ENCODE data around the gene SAFB2. TPM values are rescaled to one million over a fixed set of nuclear protein-coding genes. Genes with fewer than 3 reads are reported as not detected.

Gene SAFB2
- total and polyA plus RNA-seq, 11 donors, result 14.2 to 56.7 (median 44.2) TPM

DNA sequence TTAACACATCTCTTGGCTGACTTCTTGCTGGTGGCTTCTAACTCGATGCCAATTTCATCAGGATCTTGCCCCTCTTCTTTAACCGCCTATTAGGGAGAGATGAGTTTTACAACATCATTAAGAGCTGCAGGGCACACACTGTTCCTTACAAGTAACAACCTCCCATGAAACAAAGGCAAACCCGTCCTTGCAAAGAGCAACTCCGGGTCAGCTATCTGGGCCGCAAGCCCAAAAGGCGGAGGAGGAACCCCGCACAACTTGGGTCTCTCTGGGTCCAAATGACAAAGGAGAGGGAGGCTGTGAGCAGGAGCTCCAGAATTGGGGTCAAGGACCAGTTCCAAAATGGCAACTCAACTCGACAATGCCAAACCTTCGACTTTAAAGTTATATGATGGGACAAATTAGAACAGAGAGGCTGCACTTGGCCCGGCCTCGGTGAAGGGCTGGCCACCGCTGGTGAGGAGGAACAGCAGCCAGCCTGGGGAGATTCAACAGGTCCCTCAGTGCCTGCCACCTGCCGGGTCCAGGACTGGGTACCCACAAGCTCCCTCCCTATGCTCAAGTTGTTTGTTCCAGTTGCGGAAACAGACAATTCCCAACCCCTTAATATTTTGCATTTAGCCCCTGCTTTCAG is 1.1 kb downstream of the SAFB2 start:
- H3K9me3 ChIP-seq, result no peaks in the 10 kb centered on the region
- intact Hi-C loops (cut with DNase I), result loop anchor here in 4 of 10 donors (5.0 to 10.0 kb wide), 4 partner anchors 53 to 171 kb away; partner anchors contain the start of genes DUS3L (in 1 of the 4), HSD11B1L (in 1 of the 4), MICOS13 (in 1 of the 4) and RPL36 (in 1 of the 4)
- ATAC-seq (no peak), DNase-seq (no peak)
- H3K4me3 ChIP-seq, result peak overlapping the region; percentile 84 to 99 (median 96)
- 13 to 21% (median 16%) methylated on average over 14 of the region's 14 CpGs for WGBS, 4 donors
- H3K27me3 ChIP-seq, result no peaks in the 10 kb centered on the region
- TF ChIP-seq, protein P1, sequence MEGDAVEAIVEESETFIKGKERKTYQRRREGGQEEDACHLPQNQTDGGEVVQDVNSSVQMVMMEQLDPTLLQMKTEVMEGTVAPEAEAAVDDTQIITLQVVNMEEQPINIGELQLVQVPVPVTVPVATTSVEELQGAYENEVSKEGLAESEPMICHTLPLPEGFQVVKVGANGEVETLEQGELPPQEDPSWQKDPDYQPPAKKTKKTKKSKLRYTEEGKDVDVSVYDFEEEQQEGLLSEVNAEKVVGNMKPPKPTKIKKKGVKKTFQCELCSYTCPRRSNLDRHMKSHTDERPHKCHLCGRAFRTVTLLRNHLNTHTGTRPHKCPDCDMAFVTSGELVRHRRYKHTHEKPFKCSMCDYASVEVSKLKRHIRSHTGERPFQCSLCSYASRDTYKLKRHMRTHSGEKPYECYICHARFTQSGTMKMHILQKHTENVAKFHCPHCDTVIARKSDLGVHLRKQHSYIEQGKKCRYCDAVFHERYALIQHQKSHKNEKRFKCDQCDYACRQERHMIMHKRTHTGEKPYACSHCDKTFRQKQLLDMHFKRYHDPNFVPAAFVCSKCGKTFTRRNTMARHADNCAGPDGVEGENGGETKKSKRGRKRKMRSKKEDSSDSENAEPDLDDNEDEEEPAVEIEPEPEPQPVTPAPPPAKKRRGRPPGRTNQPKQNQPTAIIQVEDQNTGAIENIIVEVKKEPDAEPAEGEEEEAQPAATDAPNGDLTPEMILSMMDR (IDR thresholded peaks at IDR 0.05), result no peak
- no peak for TF ChIP-seq POLR2A (IDR thresholded peaks at IDR 0.05)
- H3K36me3 ChIP-seq, result peaks cover 0 to 66% (median 58%) of the 10 kb centered on the region in 9 donors
- H3K4me1 ChIP-seq, result peaks cover 14 to 73% (median 57%) of the 10 kb centered on the region in 12 donors
- peak overlapping the region; percentile 92 to 98 (median 94) for H3K27ac ChIP-seq

DNA sequence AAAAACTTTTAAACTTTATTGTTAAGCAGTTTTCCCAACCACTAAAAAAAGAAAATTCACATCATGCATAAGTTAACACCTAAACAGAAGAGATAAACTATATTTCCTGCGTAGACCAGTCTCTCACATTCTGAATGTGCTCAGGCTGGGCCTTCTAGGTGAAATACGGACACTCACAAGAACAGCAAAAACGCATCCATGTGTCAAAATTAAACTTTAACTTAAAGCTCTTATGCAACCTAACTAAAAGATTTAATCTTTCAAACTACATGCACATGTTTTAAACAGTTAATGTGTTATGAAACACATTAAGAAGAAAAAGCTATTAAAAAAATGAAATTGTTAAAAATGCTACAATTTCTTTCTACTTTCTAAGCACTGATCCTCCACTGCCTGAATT is 2.6 kb downstream of the SAFB2 start:
- H3K27ac ChIP-seq, result no peak overlapping the region
- TF ChIP-seq, protein P1 (IDR thresholded peaks at IDR 0.05), result no peak
- TF ChIP-seq POLR2A (IDR thresholded peaks at IDR 0.05), result no peak
- H3K9me3 ChIP-seq, result no peaks in the 10 kb centered on the region
- intact Hi-C loops (cut with DNase I), result loop anchor here in 4 of 10 donors (5.0 to 10.0 kb wide), 4 partner anchors 55 to 172 kb away; partner anchors contain the start of genes DUS3L (in 1 of the 4), HSD11B1L (in 1 of the 4), MICOS13 (in 1 of the 4) and RPL36 (in 1 of the 4)
- ATAC-seq (no peak), DNase-seq (no peak)
- peaks cover 11 to 58% (median 43%) of the 10 kb centered on the region in 12 donors for H3K4me1 ChIP-seq
- peak overlapping the region in 1 of 12 donors; percentile 98 for H3K4me3 ChIP-seq
- peaks cover 0 to 66% (median 58%) of the 10 kb centered on the region in 9 donors for H3K36me3 ChIP-seq
- WGBS, 4 donors, result 71 to 76% (median 73%) methylated on average over 3 of the region's 3 CpGs
- no peaks in the 10 kb centered on the region for H3K27me3 ChIP-seq

DNA sequence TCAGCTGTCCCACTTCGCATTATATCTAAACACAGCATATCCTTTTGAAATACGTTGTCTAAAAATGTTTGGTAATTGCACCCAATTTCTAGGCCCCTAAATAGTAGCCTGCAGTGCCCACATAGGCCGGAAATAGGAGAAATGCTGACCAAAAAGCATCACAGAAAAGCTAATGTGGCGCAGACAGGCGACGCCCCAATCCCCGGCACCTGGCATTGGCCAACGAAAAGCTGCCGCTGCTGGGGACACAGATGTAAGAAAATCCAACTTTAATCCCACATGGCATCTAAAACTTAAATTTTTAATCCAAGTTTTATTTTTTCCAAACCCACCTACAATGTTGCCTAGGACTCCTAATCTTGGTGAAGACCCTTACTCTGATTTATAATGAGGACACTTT is 4.0 kb downstream of the SAFB2 start:
- TF ChIP-seq, protein P1 (IDR thresholded peaks at IDR 0.05), result no peak
- no peak for TF ChIP-seq POLR2A (IDR thresholded peaks at IDR 0.05)
- ATAC-seq (no peak), DNase-seq (no peak)
- H3K36me3 ChIP-seq, result peaks cover 0 to 79% (median 70%) of the 10 kb centered on the region in 9 donors
- 66 to 79% (median 68%) methylated on average over 9 of the region's 9 CpGs for WGBS, 4 donors
- H3K9me3 ChIP-seq, result no peaks in the 10 kb centered on the region
- H3K4me1 ChIP-seq, result peaks cover 8 to 49% (median 34%) of the 10 kb centered on the region in 12 donors
- H3K4me3 ChIP-seq, result no peak overlapping the region
- intact Hi-C loops (cut with DNase I), result no loop called here
- H3K27me3 ChIP-seq, result no peaks in the 10 kb centered on the region
- peak overlapping the region in 1 of 12 donors; percentile 46 for H3K27ac ChIP-seq

DNA sequence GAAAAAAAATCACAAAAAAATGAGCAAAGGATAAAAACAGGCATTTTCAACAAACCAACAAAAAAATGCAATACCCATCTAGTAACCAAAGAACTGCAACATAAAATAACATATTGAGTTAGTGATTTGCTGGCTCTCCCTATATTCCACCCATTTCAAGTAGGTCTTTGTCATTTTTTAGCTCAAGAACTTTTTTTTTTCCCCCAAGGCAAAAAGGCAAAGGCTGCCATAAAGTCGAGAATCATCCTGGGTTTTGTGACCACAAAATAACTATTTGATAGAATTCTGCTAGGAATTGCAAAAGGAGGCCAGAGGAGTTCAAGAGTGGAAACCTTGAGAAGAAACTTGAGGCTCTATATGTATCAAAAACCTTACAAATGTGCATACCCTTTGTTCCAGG is 5.5 kb downstream of the SAFB2 start:
- H3K4me3 ChIP-seq, result no peak overlapping the region
- no peak for TF ChIP-seq POLR2A (IDR thresholded peaks at IDR 0.05)
- TF ChIP-seq, protein P1 (IDR thresholded peaks at IDR 0.05), result no peak
- H3K4me1 ChIP-seq, result peaks cover 8 to 57% (median 34%) of the 10 kb centered on the region in 12 donors
- peaks cover 4 to 94% (median 85%) of the 10 kb centered on the region in 9 donors for H3K36me3 ChIP-seq
- no peak for ATAC-seq
- no peak overlapping the region for H3K27ac ChIP-seq
- H3K9me3 ChIP-seq, result no peaks in the 10 kb centered on the region
- H3K27me3 ChIP-seq, result no peaks in the 10 kb centered on the region
- WGBS, 4 donors, result 83 to 86% (median 85%) methylated on average over 1 of the region's 1 CpG
- DNase-seq, result no peak
- intact Hi-C loops (cut with DNase I), result no loop called here
